ENCODE measurements around the gene SBF1.

DNA sequence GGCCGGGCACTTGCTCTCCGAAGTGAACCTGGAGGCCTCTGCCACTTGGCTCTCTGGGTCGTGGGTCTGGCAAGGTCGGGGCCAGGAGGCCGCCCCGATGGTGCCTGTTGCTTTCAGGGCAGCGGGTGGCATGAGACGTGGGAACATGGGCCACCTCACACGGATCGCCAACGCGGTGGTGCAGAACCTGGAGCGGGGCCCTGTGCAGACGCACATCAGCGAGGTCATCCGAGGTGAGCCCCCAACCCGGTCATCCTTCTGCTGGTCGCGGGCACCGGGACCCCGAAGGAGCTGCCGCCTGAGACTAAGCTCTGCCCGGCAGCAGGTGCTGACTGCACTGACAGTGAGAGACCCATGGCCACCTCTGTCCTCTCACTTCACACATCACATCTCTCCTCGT lies 40.0 kb downstream of the SBF1 start:
- TF ChIP-seq EZH2 (IDR thresholded peaks at IDR 0.05) (no peak), POLR2AphosphoS5 (IDR thresholded peaks at IDR 0.05; ENCODE audit: borderline replicate concordance, low read depth, low read length) (no peak)

All from SK-N-MC (cell line).